GM21619 (cell line): ENCODE results near the gene WNK2.
"Not testable (repeated sequence)": the region's sequence is repeated elsewhere in the genome, so short reads cannot be mapped to it uniquely, and the experiment has no call there.

ENCODE experiments used
- ATAC-seq: cut with Tn5 transposase; IDR thresholded peaks from one replicate; pipeline ENCODE4 v1.9.1; 2021; ENCODE audit not compliant: unreplicated experiment

The WNK2 gene

GRCh38 chr9:93233033-93233432, 49.1 kb downstream of the WNK2 start:
- no peak for ATAC-seq

- no peak for ATAC-seq
Measured at GRCh38 chr9:93234600-93234999, 50.7 kb downstream of the WNK2 start.

- no peak for ATAC-seq
Measured at GRCh38 chr9:93235300-93235960, 51.5 kb downstream of the WNK2 start.

- no peak for ATAC-seq
Measured at GRCh38 chr9:93236541-93237206, 52.7 kb downstream of the WNK2 start.

- ATAC-seq: no peak
Measured at GRCh38 chr9:93237540-93237939, 53.6 kb downstream of the WNK2 start.

- no peak for ATAC-seq
Measured at GRCh38 chr9:93238953-93239925, 55.3 kb downstream of the WNK2 start.

GRCh38 chr9:93240891-93241334, 57.0 kb downstream of the WNK2 start:
- no peak for ATAC-seq

GRCh38 chr9:93243112-93243511, 59.2 kb downstream of the WNK2 start:
- ATAC-seq: no peak

GRCh38 chr9:93244101-93244500, 60.2 kb downstream of the WNK2 start:
- ATAC-seq: no peak

GRCh38 chr9:93244510-93245436, 60.8 kb downstream of the WNK2 start:
- no peak for ATAC-seq

GRCh38 chr9:93245437-93245970, 61.6 kb downstream of the WNK2 start:
- no peak for ATAC-seq

GRCh38 chr9:93246111-93246510, 62.2 kb downstream of the WNK2 start:
- ATAC-seq: no peak

- no peak for ATAC-seq
Measured at GRCh38 chr9:93246526-93246925, 62.6 kb downstream of the WNK2 start.

- no peak for ATAC-seq
Measured at GRCh38 chr9:93247099-93247865, 63.3 kb downstream of the WNK2 start.

GRCh38 chr9:93247892-93248291, 64.0 kb downstream of the WNK2 start:
- ATAC-seq: no peak

GRCh38 chr9:93248386-93249040, 64.6 kb downstream of the WNK2 start:
- ATAC-seq: no peak

- ATAC-seq: no peak
Measured at GRCh38 chr9:93250185-93250584, 66.2 kb downstream of the WNK2 start.

GRCh38 chr9:93251309-93251708, 67.4 kb downstream of the WNK2 start:
- ATAC-seq: not testable (repeated sequence)
